Panc1 (cell line): Measurements from ENCODE around the gene NF1. TPM values are rescaled to one million over a fixed set of nuclear protein-coding genes. Genes with fewer than 3 reads are reported as not detected.

Source experiments
- ATAC-seq: fragments of 200-7000 bp; cut with Tn5 transposase; 2 replicates; pipeline ENCODE4 v1.9.1; 2020; ENCODE audit warnings: mild to moderate bottlenecking, moderate library complexity
- BruUV-seq: library from RNA; stranded (reverse); fragments of 400-500 nt; replicated peaks from 2 replicates; lab custom pipeline; 2021; lab: Mats Ljungman, UMichigan
- CTCF ChIA-PET: fragments of 300-600 bp; sonication (Branson Sonifier 250); formaldehyde crosslinking; loops from one replicate; lab custom pipeline; 2022; ENCODE audit warnings: antibody characterized with exemption; lab: Charles Lee
- POLR2A ChIA-PET: fragments of 300-600 bp; sonication (Branson Sonifier 250); formaldehyde crosslinking; loops from one replicate; lab custom pipeline; 2022; ENCODE audit warnings: antibody characterized with exemption; lab: Charles Lee
- DNase-seq: peaks from one replicate; pipeline ENCODE4 v3.0.0-alpha.2; 2010; ENCODE audit warnings: low read depth, low spot score
- H3K27ac ChIP-seq: 2 replicates; pipeline ENCODE4 v1.5.1; 2011; ENCODE audit warnings: mild to moderate bottlenecking, low read length, inconsistent platforms
- H3K27me3 ChIP-seq: fragments of 200-500 bp; sonication (Bioruptor generic); 2 replicates; pipeline ENCODE4 v1.6.0; 2014; ENCODE audit warnings: low read length, inconsistent platforms; ENCODE audit not compliant: control insufficient read depth, insufficient read depth
- H3K36me3 ChIP-seq: fragments of 200-500 bp; sonication (Bioruptor generic); 2 replicates; pipeline ENCODE4 v1.5.1; 2014; ENCODE audit warnings: inconsistent platforms, mild to moderate bottlenecking, low read length, moderate library complexity; ENCODE audit not compliant: control insufficient read depth, insufficient read depth
- H3K4me1 ChIP-seq: 2 replicates; pipeline ENCODE4 v1.5.1; 2011; ENCODE audit warnings: inconsistent platforms, mild to moderate bottlenecking, low read length, moderate library complexity; ENCODE audit not compliant: control insufficient read depth, insufficient read depth
- H3K4me3 ChIP-seq, 2 experiments: 2 replicates each; pipeline ENCODE4 v1.5.1; 2011 to 2012; ENCODE audit warnings: low read depth in 2 of 2, low read length in 2 of 2, mild to moderate bottlenecking in 2 of 2, inconsistent platforms in 1 of 2, moderate library complexity in 1 of 2
- H3K9me3 ChIP-seq: fragments of 200-500 bp; sonication (Bioruptor generic); 2 replicates; pipeline ENCODE4 v1.5.1; 2014; ENCODE audit warnings: low read depth, mild to moderate bottlenecking, inconsistent platforms, low read length, moderate library complexity; ENCODE audit not compliant: control insufficient read depth, insufficient read depth
- POLR2AphosphoS5 ChIP-seq: IDR thresholded peaks from 2 replicates; pipeline ENCODE4 v1.6.1; 2012; ENCODE audit warnings: mild to moderate bottlenecking, low read depth, low read length, moderate library complexity
- SIN3A ChIP-seq: IDR thresholded peaks from 2 replicates; pipeline ENCODE4 v1.6.1; 2012; ENCODE audit warnings: low read depth, mild to moderate bottlenecking, low read length, moderate library complexity, borderline replicate concordance; ENCODE audit not compliant: insufficient read depth
- TCF7L2 ChIP-seq: IDR thresholded peaks from 2 replicates; pipeline ENCODE4 v1.6.1; 2011; ENCODE audit warnings: mild to moderate bottlenecking, low read depth, low read length, inconsistent platforms
- in situ Hi-C: cut with HindIII; loops from 2 replicates; pipeline ENCODE4 v1.10.0; 2016; ENCODE audit warnings: low sequenced_read_pairs, low pct_unique_long_range_greater_than_20kb
- intact Hi-C: fragments of 100-400 bp; cut with micrococcal nuclease; formaldehyde crosslinking; loops from one replicate; pipeline ENCODE4 v1.10.0; 2022; ENCODE audit not compliant: unreplicated experiment
- total RNA-seq: library from RNA; stranded (reverse); gene quantifications from one replicate; pipeline ENCODE4 v1.2.1, GENCODE V29; 2021; ENCODE audit not compliant: unreplicated experiment
- TF ChIP-seq, protein P1 (sequence below): fragments of 450-650 bp; IDR thresholded peaks from 2 replicates; pipeline ENCODE4 v1.5.1; 2017; ENCODE audit warnings: mild to moderate bottlenecking
- TF ChIP-seq, protein P2 (sequence below), 2 experiments: IDR thresholded peaks; 2 replicates each; pipeline ENCODE4 v1.6.1; 2011 to 2012; ENCODE audit warnings: low read depth in 2 of 2, control low read depth in 1 of 2, low read length in 1 of 2, mild to moderate bottlenecking in 1 of 2, moderate library complexity in 1 of 2; ENCODE audit not compliant: insufficient read depth in 1 of 2

NF1 gene
- total RNA-seq, 1 experiment from 2014 or later: 82.5 TPM

DNA sequence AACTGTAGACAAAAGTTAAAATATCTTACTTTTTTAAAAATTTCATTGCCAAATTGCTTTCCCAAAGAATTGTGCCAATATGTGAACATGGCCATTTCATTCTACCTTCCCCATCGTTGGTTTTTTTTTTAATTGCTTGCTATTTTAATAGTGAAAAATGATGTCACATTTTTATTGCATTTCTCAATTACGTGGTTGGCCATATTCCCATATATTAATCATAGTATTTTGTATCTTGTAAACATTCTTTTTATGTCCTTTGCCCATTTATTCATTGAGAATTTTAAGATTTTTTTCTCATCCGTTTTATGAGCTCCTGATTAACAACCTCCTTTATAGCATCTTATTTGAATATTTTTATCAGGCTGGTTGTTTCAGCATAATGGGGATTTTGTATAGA, 195.0 kb downstream of the NF1 start:
- TF ChIP-seq, protein P1, sequence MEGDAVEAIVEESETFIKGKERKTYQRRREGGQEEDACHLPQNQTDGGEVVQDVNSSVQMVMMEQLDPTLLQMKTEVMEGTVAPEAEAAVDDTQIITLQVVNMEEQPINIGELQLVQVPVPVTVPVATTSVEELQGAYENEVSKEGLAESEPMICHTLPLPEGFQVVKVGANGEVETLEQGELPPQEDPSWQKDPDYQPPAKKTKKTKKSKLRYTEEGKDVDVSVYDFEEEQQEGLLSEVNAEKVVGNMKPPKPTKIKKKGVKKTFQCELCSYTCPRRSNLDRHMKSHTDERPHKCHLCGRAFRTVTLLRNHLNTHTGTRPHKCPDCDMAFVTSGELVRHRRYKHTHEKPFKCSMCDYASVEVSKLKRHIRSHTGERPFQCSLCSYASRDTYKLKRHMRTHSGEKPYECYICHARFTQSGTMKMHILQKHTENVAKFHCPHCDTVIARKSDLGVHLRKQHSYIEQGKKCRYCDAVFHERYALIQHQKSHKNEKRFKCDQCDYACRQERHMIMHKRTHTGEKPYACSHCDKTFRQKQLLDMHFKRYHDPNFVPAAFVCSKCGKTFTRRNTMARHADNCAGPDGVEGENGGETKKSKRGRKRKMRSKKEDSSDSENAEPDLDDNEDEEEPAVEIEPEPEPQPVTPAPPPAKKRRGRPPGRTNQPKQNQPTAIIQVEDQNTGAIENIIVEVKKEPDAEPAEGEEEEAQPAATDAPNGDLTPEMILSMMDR: no peak
- TF ChIP-seq SIN3A (no peak), POLR2AphosphoS5 (no peak), TCF7L2 (no peak)
- TF ChIP-seq, protein P2, sequence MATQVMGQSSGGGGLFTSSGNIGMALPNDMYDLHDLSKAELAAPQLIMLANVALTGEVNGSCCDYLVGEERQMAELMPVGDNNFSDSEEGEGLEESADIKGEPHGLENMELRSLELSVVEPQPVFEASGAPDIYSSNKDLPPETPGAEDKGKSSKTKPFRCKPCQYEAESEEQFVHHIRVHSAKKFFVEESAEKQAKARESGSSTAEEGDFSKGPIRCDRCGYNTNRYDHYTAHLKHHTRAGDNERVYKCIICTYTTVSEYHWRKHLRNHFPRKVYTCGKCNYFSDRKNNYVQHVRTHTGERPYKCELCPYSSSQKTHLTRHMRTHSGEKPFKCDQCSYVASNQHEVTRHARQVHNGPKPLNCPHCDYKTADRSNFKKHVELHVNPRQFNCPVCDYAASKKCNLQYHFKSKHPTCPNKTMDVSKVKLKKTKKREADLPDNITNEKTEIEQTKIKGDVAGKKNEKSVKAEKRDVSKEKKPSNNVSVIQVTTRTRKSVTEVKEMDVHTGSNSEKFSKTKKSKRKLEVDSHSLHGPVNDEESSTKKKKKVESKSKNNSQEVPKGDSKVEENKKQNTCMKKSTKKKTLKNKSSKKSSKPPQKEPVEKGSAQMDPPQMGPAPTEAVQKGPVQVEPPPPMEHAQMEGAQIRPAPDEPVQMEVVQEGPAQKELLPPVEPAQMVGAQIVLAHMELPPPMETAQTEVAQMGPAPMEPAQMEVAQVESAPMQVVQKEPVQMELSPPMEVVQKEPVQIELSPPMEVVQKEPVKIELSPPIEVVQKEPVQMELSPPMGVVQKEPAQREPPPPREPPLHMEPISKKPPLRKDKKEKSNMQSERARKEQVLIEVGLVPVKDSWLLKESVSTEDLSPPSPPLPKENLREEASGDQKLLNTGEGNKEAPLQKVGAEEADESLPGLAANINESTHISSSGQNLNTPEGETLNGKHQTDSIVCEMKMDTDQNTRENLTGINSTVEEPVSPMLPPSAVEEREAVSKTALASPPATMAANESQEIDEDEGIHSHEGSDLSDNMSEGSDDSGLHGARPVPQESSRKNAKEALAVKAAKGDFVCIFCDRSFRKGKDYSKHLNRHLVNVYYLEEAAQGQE (IDR thresholded peaks at IDR 0.05; ENCODE audit: insufficient read depth in 1 of 2, low read depth in 2 of 2, low read length in 1 of 2): no peak
- Histone ChIP-seq H3K27ac (no peak overlapping the region), H3K4me3 (no peak overlapping the region), H3K36me3 (no peaks in the 10 kb centered on the region; the same call in 1 of the 2 replicates), H3K4me1 (no peaks in the 10 kb centered on the region), H3K9me3 (no peaks in the 10 kb centered on the region), H3K27me3 (no peaks in the 10 kb centered on the region)
- in situ Hi-C loops: no loop called here
- DNase-seq (no peak), ATAC-seq (no peak)
- intact Hi-C loops: no loop called here
- no TSS peak for BruUV-seq
- POLR2A ChIA-PET: no interaction called here
- CTCF ChIA-PET: no interaction called here

DNA sequence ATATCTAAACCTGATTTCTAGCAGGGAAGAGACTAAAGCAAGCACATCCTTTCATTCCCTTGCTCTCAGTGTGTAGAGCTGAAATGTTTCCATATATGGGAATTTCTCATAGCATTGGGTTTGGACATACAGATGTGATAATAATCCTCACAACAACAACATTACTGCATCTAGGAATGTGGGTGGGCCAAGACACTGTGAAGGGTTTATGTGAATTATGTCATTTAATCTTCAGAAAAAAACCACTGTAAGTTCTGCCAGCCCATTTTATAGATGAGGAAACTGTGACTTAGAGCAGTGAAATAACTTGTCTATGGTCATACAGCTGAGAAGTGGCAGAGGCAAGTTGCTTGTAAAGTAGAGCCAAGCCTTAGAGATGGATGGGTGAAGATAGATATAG, 197.0 kb downstream of the NF1 start:
- no peak for DNase-seq
- ChIA-PET POLR2A (no interaction called here), CTCF (no interaction called here)
- no peaks in the 10 kb centered on the region; the same call in 1 of the 2 replicates for H3K36me3 ChIP-seq
- intact Hi-C loops (no loop called here), in situ Hi-C loops (no loop called here)
- H3K27me3 ChIP-seq: no peaks in the 10 kb centered on the region
- BruUV-seq: no TSS peak
- TF ChIP-seq POLR2AphosphoS5: no peak
- TF ChIP-seq, protein P1: no peak
- no peak for TF ChIP-seq TCF7L2
- TF ChIP-seq, protein P2 (IDR thresholded peaks at IDR 0.05; ENCODE audit: insufficient read depth in 1 of 2, low read depth in 2 of 2, low read length in 1 of 2): no peak
- no peak for TF ChIP-seq SIN3A
- no peaks in the 10 kb centered on the region for H3K9me3 ChIP-seq
- H3K4me3 ChIP-seq: no peak overlapping the region
- H3K4me1 ChIP-seq: no peaks in the 10 kb centered on the region
- H3K27ac ChIP-seq: no peak overlapping the region
- no peak for ATAC-seq
